K562 (cell line): ENCODE results near the gene RAD52. TPM values are rescaled to one million over a fixed set of nuclear protein-coding genes. Genes with fewer than 3 reads are reported as not detected.

Source experiments
- ATF7 ChIP-seq: fragments of 450-650 bp; IDR thresholded peaks from 2 replicates; pipeline ENCODE4 v1.7.1; 2014; ENCODE audit warnings: mild to moderate bottlenecking, moderate library complexity
- CCNT2 ChIP-seq: IDR thresholded peaks from 2 replicates; pipeline ENCODE4 v1.6.1; 2011; ENCODE audit warnings: borderline replicate concordance, low read depth, mild to moderate bottlenecking, moderate library complexity, mixed read lengths, low read length; ENCODE audit not compliant: insufficient read length; ENCODE audit errors: extremely low read depth
- CHAMP1 ChIP-seq: fragments of 450-650 bp; IDR thresholded peaks from 2 replicates; pipeline ENCODE4 v1.6.1; 2016; ENCODE audit warnings: mild to moderate bottlenecking
- CHD4 ChIP-seq: fragments of 200-600 bp; sonication (generic); IDR thresholded peaks from 3 replicates; pipeline ENCODE4 v1.6.1; 2012; ENCODE audit warnings: low read depth, mild to moderate bottlenecking, mixed read lengths, low read length, inconsistent platforms; ENCODE audit not compliant: insufficient read depth, insufficient replicate concordance, poor library complexity, severe bottlenecking
- DMBX1 ChIP-seq: fragments of 250-450 bp; sonication (Bioruptor Pico); IDR thresholded peaks from 2 replicates; pipeline ENCODE4 v1.8.0; 2022; ENCODE audit warnings: inconsistent platforms, mild to moderate bottlenecking, moderate library complexity, borderline replicate concordance
- ELF1 ChIP-seq: fragments of 200-800 bp; sonication (Bioruptor generic); IDR thresholded peaks from 2 replicates; pipeline ENCODE4 v1.6.1; 2016; ENCODE audit warnings: missing genetic modification characterization, missing compliant biosample characterization
- ETV1 ChIP-seq: fragments of 450-650 bp; conservative IDR thresholded peaks from 2 replicates; pipeline ENCODE4 v1.6.1; 2016; ENCODE audit warnings: missing genetic modification characterization, control low read depth, low read depth, missing compliant biosample characterization
- EZH2 ChIP-seq: IDR thresholded peaks from 2 replicates; pipeline ENCODE4 v1.6.1; 2012; ENCODE audit warnings: low read depth, mild to moderate bottlenecking, inconsistent platforms, low read length, borderline replicate concordance
- HMG20A ChIP-seq: fragments of 450-650 bp; formaldehyde crosslinking; conservative IDR thresholded peaks from 2 replicates; pipeline ENCODE4 v1.4.0; 2020; ENCODE audit warnings: mild to moderate bottlenecking, mixed read lengths
- ILK ChIP-seq: fragments of 450-650 bp; IDR thresholded peaks from 2 replicates; pipeline ENCODE4 v1.6.1; 2016; ENCODE audit warnings: missing genetic modification characterization, low read depth, mild to moderate bottlenecking, missing compliant biosample characterization, moderate library complexity, borderline replicate concordance
- MAFG ChIP-seq: fragments of 450-650 bp; conservative IDR thresholded peaks from 2 replicates; pipeline ENCODE4 v1.6.1; 2016; ENCODE audit warnings: missing genetic modification characterization, missing compliant biosample characterization
- MAX ChIP-seq: sonication (generic); formaldehyde crosslinking; IDR thresholded peaks from 2 replicates; pipeline ENCODE4 v1.9.0; 2022; ENCODE audit warnings: mild to moderate bottlenecking, missing genetic modification reagents
- PHB2 ChIP-seq: fragments of 450-650 bp; IDR thresholded peaks from 2 replicates; pipeline ENCODE4 v1.6.1; 2017; ENCODE audit warnings: low read depth
- SAFB ChIP-seq: fragments of 200-400 bp; formaldehyde crosslinking; IDR thresholded peaks from 2 replicates; pipeline ENCODE4 v1.6.1; 2017; ENCODE audit warnings: low read depth, low read length, borderline replicate concordance
- SPI1 ChIP-seq: IDR thresholded peaks from 2 replicates; pipeline ENCODE4 v1.6.1; 2011; ENCODE audit warnings: low read depth, low read length, control low read depth, borderline replicate concordance
- TAF9B ChIP-seq: fragments of 450-650 bp; IDR thresholded peaks from 2 replicates; pipeline ENCODE4 v1.6.1; 2018; ENCODE audit warnings: mild to moderate bottlenecking; ENCODE audit not compliant: partially characterized antibody
- TBL1XR1 ChIP-seq, 2 experiments: IDR thresholded peaks; 2 replicates each; pipeline ENCODE4 v1.6.1; 2012; ENCODE audit warnings: improper control_type of control experiment in 2 of 2, low read length in 2 of 2, mild to moderate bottlenecking in 1 of 2
- TCF7 ChIP-seq: sonication (generic); IDR thresholded peaks from 2 replicates; pipeline ENCODE4 v1.6.1; 2016; ENCODE audit warnings: antibody characterized with exemption, borderline replicate concordance
- TEAD4 ChIP-seq, 2 experiments: sonication (generic) in 1 of 2; formaldehyde crosslinking in 1 of 2; IDR thresholded peaks; 2 replicates each; pipeline versions ENCODE4 v1.6.1 to v1.8.0; 2012 to 2022; ENCODE audit warnings: borderline replicate concordance in 1 of 2, inconsistent platforms in 1 of 2, low read length in 1 of 2, mild to moderate bottlenecking in 1 of 2, missing genetic modification reagents in 1 of 2
- THAP12 ChIP-seq: fragments of 250-450 bp; sonication (Bioruptor Pico); IDR thresholded peaks from 2 replicates; pipeline ENCODE4 v1.9.0; 2021; ENCODE audit warnings: mild to moderate bottlenecking, inconsistent platforms
- U2AF2 ChIP-seq: fragments of 200-400 bp; formaldehyde crosslinking; optimal IDR thresholded peaks from 2 replicates; pipeline ENCODE3; 2017; ENCODE audit warnings: low read depth, mild to moderate bottlenecking, low read length
- ZNF124 ChIP-seq: sonication (generic); formaldehyde crosslinking; IDR thresholded peaks from 2 replicates; pipeline ENCODE4 v1.8.1; 2022; ENCODE audit warnings: missing genetic modification reagents
- ZNF311 ChIP-seq: fragments of 250-450 bp; sonication (Bioruptor Pico); IDR thresholded peaks from 2 replicates; pipeline ENCODE4 v1.4.0; 2020; ENCODE audit warnings: mild to moderate bottlenecking, moderate library complexity
- ZNF696 ChIP-seq: fragments of 250-450 bp; sonication (Bioruptor Pico); conservative IDR thresholded peaks from 2 replicates; pipeline ENCODE4 v1.4.0; 2020; ENCODE audit warnings: mild to moderate bottlenecking, moderate library complexity
- polyA plus RNA-seq, 8 experiments: library from polyadenylated mRNA; depleted of rRNA in 4 of 8; stranded (reverse) in 5 of 8; unstranded in 3 of 8; fragments of >200 nt; fragmentation: Nextera tagmentation in 2 of 8; fragmentation: Illumina TruSeq in 1 of 8; extraction: Ambion mirVana in 2 of 8; extraction: Trizol in 1 of 8; gene quantifications; 2 replicates each; pipeline versions ENCODE4 v1.2.1 to v1.2.3, GENCODE V29; 2011 to 2014; ENCODE audit warnings: inconsistent platforms in 1 of 8, missing spikeins in 1 of 8
- total RNA-seq, 7 experiments: library from RNA; depleted of rRNA in 6 of 7; stranded (reverse); fragments of >200 nt in 6 of 7; fragmentation: Illumina TruSeq in 2 of 7; extraction: Trizol in 2 of 7; gene quantifications; 2 replicates each; pipeline versions ENCODE4 v1.2.1 to v1.2.3, GENCODE V29; 2011 to 2021; ENCODE audit warnings: low replicate concordance in 1 of 7

The RAD52 gene
- total and polyA plus RNA-seq, 9 of the 15 experiments (the other 6 are each of a cell fraction or from before 2014, with no cell fraction given) = 1.3 to 15.9 (median 9.3) TPM

- TF ChIP-seq ELF1 (tag) (0 out of 2 replicates have a peak, but pooled peaks have one; percentile 25), ZNF696 (CRISPR knock-in tag) (no peak), DMBX1 (CRISPR knock-in tag) (no peak), SAFB (no peak), ATF7 (no peak), ZNF311 (no peak), EZH2 (no peak), ILK (tag) (no peak), TEAD4 (IDR thresholded peaks at IDR 0.05; ENCODE audit: low read length) (peak; percentile 78), TEAD4 (CRISPR knock-in tag; IDR thresholded peaks at IDR 0.05; ENCODE audit: borderline replicate concordance) (no peak), SPI1 (peak; percentile 96), MAX (no peak), CHAMP1 (no peak), ZNF124 (no peak), TAF9B (no peak), CCNT2 (peak; percentile 45), PHB2 (no peak), CHD4 (no peak), HMG20A (CRISPR knock-in tag) (no peak), THAP12 (CRISPR knock-in tag) (no peak), TCF7 (no peak), TBL1XR1 (IDR thresholded peaks at IDR 0.05; ENCODE audit: low read length in 2 of 2) (peak in 1 of 2 experiments; percentile 26; a peak in 1 of 4 replicates), U2AF2 (no peak), ETV1 (tag) (no peak), MAFG (tag) (no peak)
Measured at GRCh38 chr12:904010-904414, 45.5 kb downstream of the RAD52 start (continued).
